ENCODE measurements around the gene PTPRT. TPM values are rescaled to one million over a fixed set of nuclear protein-coding genes. Genes with fewer than 3 reads are reported as not detected.
A peak's percentile ranks its signal among the peaks of the same experiment; 100 is the strongest.

The PTPRT gene
- total and polyA plus RNA-seq, 4 donors = 0.03 to 0.19 (median 0.18) TPM; not detected in 1

DNA sequence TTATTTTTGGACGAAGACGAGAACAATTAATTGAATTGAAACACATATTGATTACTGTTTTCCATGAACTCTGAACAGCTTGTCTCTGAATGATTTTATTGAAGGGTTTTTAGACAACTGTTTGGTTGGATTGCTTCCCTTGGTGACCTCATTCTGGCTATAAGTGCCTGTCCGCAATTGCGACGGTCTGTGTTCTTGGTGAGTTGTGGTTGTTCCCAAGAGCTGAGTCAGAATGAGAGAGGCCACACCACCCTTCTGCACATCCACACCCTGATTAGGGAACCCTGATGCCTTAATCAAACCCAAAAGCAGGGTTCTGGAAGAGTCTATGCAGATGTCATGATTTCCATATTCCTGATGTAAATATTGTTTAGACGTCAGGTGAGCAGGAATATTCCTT, 747.0 kb downstream of the PTPRT start:
- Histone ChIP-seq H3K9me3 (ENCODE audit: control insufficient read depth, low read length) (no peaks in the 10 kb centered on the region), H3K27ac (ENCODE audit: low read depth in 1 of 2, low read length in 2 of 2) (no peak overlapping the region), H3K36me3 (ENCODE audit: control insufficient read depth in 1 of 2, insufficient read depth in 2 of 2, low read length in 1 of 2) (no peaks in the 10 kb centered on the region), H3K4me3 (ENCODE audit: low read length in 2 of 2) (no peak overlapping the region), H3K4me1 (ENCODE audit: control insufficient read depth in 1 of 2, insufficient read depth in 2 of 2, low read length in 2 of 2) (no peaks in the 10 kb centered on the region), H3K27me3 (ENCODE audit: control insufficient read depth in 1 of 2, insufficient read depth in 2 of 2, low read length in 1 of 2) (no peaks in the 10 kb centered on the region)
- intact Hi-C loops (cut with DNase I) = no loop called here
- DNase-seq = no peak
- 83 to 89% methylated on average over 6 of the region's 6 CpGs for WGBS, 2 donors
- no peak for ATAC-seq (ENCODE audit: low FRiP score)

DNA sequence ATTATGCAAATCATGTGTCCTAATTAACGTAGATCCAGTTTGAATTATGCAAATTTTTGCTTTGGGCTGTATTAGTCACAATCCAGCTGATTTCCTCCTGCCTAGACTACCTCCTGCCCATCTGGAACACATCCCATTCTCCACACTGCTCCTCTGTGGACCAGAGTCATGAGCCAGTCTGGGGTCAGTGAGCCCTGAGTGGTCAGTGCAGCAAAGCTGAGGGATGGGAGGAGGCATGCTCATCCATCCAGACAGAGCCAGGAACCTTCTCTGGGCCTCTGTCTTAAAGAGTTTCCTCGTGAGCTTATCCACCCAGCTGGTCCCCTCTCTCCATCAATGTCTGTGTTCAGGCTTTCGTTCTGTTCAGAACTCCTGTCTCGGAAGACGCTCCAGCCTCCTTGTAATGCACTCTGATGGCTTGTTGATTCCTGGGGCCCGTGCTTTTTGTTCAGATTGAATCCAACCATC, 747.8 kb downstream of the PTPRT start:
- Histone ChIP-seq H3K27me3 (ENCODE audit: control insufficient read depth in 1 of 2, insufficient read depth in 2 of 2, low read length in 1 of 2) (no peaks in the 10 kb centered on the region), H3K9me3 (ENCODE audit: control insufficient read depth, low read length) (no peaks in the 10 kb centered on the region), H3K4me3 (ENCODE audit: low read length in 2 of 2) (no peak overlapping the region), H3K4me1 (ENCODE audit: control insufficient read depth in 1 of 2, insufficient read depth in 2 of 2, low read length in 2 of 2) (no peaks in the 10 kb centered on the region), H3K27ac (ENCODE audit: low read depth in 1 of 2, low read length in 2 of 2) (no peak overlapping the region), H3K36me3 (ENCODE audit: control insufficient read depth in 1 of 2, insufficient read depth in 2 of 2, low read length in 1 of 2) (no peaks in the 10 kb centered on the region)
- DNase-seq (no peak), ATAC-seq (ENCODE audit: low FRiP score) (peak; percentile 15)
- intact Hi-C loops (cut with DNase I) = no loop called here
- WGBS, 2 donors = 78 to 88% methylated on average over 6 of the region's 6 CpGs

DNA sequence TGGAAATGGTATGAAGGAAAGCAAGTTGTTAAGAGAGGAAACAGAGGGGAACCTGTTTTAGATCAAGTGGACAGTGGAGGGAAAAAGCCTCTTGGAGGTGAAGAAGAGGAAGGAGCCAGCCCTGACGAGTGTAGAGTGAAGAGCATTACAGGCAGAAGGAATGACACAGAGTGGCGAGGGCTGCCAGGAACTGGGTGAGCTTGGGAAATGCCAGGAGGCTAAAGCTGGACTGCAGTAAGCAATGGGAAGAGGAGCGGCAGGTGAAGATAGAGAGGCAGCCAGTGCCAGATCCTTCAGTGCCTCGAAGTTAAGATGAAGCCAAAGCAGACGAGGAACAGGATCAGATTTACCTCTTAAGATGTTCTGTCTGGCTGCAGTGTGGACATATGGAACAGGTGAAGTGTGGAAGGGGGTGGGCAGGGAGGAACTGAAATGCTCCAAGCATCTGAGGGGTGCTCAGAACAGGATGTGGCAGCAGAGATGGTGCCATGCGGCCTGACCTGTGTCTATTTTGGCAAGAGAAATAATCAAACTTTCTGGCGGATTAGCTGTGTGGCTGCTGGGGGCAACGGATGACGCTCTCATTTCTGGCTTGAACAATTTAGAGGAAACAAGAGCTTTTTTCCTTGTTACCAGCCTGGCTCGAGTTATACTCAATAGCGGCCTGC, 748.4 kb downstream of the PTPRT start:
- Histone ChIP-seq H3K36me3 (ENCODE audit: control insufficient read depth in 1 of 2, insufficient read depth in 2 of 2, low read length in 1 of 2) (no peaks in the 10 kb centered on the region), H3K27ac (ENCODE audit: low read depth in 1 of 2, low read length in 2 of 2) (no peak overlapping the region), H3K9me3 (ENCODE audit: control insufficient read depth, low read length) (no peaks in the 10 kb centered on the region), H3K4me1 (ENCODE audit: control insufficient read depth in 1 of 2, insufficient read depth in 2 of 2, low read length in 2 of 2) (no peaks in the 10 kb centered on the region), H3K27me3 (ENCODE audit: control insufficient read depth in 1 of 2, insufficient read depth in 2 of 2, low read length in 1 of 2) (no peaks in the 10 kb centered on the region), H3K4me3 (ENCODE audit: low read length in 2 of 2) (no peak overlapping the region)
- no peak for ATAC-seq (ENCODE audit: low FRiP score)
- intact Hi-C loops (cut with DNase I) = no loop called here
- 79 to 84% methylated on average over 11 of the region's 11 CpGs for WGBS, 2 donors
- no peak for DNase-seq

- Histone ChIP-seq H3K27ac (ENCODE audit: low read depth in 1 of 2, low read length in 2 of 2) (no peak overlapping the region), H3K27me3 (ENCODE audit: control insufficient read depth in 1 of 2, insufficient read depth in 2 of 2, low read length in 1 of 2) (no peaks in the 10 kb centered on the region), H3K4me3 (ENCODE audit: low read length in 2 of 2) (no peak overlapping the region), H3K9me3 (ENCODE audit: control insufficient read depth, low read length) (no peaks in the 10 kb centered on the region), H3K36me3 (ENCODE audit: control insufficient read depth in 1 of 2, insufficient read depth in 2 of 2, low read length in 1 of 2) (no peaks in the 10 kb centered on the region), H3K4me1 (ENCODE audit: control insufficient read depth in 1 of 2, insufficient read depth in 2 of 2, low read length in 2 of 2) (no peaks in the 10 kb centered on the region)
- no peak for ATAC-seq (ENCODE audit: low FRiP score)
- WGBS, 2 donors = 85 to 89% methylated on average over 1 of the region's 1 CpG
- DNase-seq = no peak
- intact Hi-C loops (cut with DNase I) = no loop called here
Measured at GRCh38 chr20:42435230-42435629, 754.5 kb downstream of the PTPRT start.

DNA sequence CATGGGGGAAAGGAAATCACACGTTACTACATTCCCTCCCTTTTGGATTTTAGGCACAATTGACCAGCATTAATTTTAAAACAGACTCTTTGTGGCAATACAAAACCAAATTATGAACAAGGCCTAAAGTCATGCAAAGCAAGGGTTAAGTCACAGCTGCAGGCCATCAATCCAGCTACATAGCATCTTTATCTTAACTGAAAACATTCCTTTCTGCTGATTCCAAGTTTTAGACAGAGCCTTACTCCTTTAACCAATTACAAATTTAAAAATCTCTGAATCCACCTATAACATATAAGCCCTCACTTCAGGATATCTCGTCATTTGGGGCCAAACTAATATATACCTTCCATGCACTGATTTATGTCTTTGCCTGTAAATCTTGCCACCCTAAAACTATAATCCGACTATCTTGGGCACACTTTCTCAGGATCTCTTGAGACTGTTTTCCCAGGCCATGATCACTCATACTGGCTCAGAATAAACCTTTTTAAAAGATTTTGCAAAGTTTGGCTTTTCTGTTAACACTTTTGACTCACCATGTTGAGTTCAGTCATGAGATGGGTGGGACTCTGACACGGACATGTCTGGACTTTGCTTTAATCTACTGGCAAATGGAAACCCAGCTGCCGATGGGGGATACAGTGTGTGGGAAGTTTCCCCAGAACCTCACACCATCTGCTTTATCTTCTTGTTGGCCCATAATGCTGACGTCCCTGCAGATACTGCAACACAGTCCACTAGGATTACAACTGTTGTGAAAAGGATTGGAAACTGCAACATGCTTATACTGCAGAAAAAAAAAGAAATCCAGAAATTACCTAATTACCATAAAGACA, 757.0 kb downstream of the PTPRT start:
- WGBS, 2 donors = 8 to 19% methylated on average over 6 of the region's 6 CpGs
- DNase-seq = no peak

DNA sequence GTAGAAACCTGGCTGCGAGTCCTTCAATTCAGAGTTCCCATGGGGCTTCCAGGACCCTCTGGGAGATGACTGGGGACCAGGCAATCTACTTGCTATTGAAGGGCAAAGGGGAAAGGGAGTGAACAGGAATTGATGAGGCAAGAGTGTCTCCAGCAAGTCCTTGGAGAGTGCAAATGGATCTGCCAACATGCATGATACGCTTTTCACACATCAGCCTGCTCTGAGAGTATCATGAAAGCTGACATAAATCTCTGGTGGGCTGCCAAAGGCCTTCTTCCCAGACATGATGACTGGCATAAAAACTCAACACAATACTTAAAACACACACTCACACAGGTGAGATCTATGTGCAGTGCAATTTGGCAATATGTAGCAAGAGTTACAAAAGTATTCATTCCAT, 759.1 kb downstream of the PTPRT start:
- Histone ChIP-seq H3K27me3 (ENCODE audit: control insufficient read depth in 1 of 2, insufficient read depth in 2 of 2, low read length in 1 of 2) (no peaks in the 10 kb centered on the region), H3K9me3 (ENCODE audit: control insufficient read depth, low read length) (peaks cover 4% of the 10 kb centered on the region), H3K36me3 (ENCODE audit: control insufficient read depth in 1 of 2, insufficient read depth in 2 of 2, low read length in 1 of 2) (no peaks in the 10 kb centered on the region), H3K27ac (ENCODE audit: low read depth in 1 of 2, low read length in 2 of 2) (no peak overlapping the region), H3K4me3 (ENCODE audit: low read length in 2 of 2) (no peak overlapping the region), H3K4me1 (ENCODE audit: control insufficient read depth in 1 of 2, insufficient read depth in 2 of 2, low read length in 2 of 2) (no peaks in the 10 kb centered on the region)
- DNase-seq (no peak), ATAC-seq (ENCODE audit: low FRiP score) (no peak)
- intact Hi-C loops (cut with DNase I) = no loop called here
- 87 to 93% methylated on average over 2 of the region's 2 CpGs for WGBS, 2 donors

More for the DNA sequence above, 757.0 kb downstream of the PTPRT start:
- H3K27ac ChIP-seq (ENCODE audit: low read depth in 1 of 2, low read length in 2 of 2) = no peak overlapping the region
- no peak overlapping the region for H3K4me3 ChIP-seq (ENCODE audit: low read length in 2 of 2)
- peak; percentile 58 for ATAC-seq (ENCODE audit: low FRiP score)
- no peaks in the 10 kb centered on the region for H3K4me1 ChIP-seq (ENCODE audit: control insufficient read depth in 1 of 2, insufficient read depth in 2 of 2, low read length in 2 of 2)
- no peaks in the 10 kb centered on the region for H3K36me3 ChIP-seq (ENCODE audit: control insufficient read depth in 1 of 2, insufficient read depth in 2 of 2, low read length in 1 of 2)
- H3K27me3 ChIP-seq (ENCODE audit: control insufficient read depth in 1 of 2, insufficient read depth in 2 of 2, low read length in 1 of 2) = no peaks in the 10 kb centered on the region
- intact Hi-C loops (cut with DNase I) = no loop called here
- H3K9me3 ChIP-seq (ENCODE audit: control insufficient read depth, low read length) = no peaks in the 10 kb centered on the region

DNA sequence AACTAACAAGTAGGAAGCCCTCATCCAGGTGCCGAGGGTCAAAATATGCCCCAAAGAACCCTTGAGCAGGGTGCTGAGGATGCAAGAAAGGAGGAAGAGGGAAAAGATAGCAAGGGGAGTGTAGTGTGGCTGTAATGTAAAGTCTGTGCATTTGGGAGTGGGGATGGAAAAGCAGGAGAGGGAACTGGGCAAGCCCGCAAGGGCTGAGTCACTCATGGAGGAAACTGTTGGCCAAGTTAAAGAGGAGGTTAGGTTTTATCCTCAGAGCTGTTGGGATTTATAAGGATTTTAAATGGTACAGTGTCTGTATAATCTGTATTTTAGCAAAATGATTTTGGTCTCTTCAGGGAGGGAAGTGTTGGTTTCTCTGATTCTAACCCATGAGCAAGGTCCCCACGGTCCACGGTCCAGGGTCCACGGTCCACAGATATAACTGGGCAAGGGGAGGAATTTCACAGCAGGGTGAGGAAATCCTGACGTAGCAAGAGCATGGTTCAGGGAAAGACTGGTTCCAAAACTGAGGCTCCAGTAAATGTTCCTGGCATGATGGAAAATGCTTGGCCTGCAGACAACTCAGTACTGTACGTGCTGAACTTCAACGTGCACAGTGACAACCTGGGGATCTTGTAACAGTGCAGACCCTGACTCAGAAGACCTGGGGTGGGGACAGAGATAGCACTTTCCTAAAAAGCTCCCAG, 759.8 kb downstream of the PTPRT start:
- 15 to 16% methylated on average over 8 of the region's 8 CpGs for WGBS, 2 donors
- Histone ChIP-seq H3K4me3 (ENCODE audit: low read length in 2 of 2) (no peak overlapping the region), H3K27ac (ENCODE audit: low read depth in 1 of 2, low read length in 2 of 2) (no peak overlapping the region), H3K27me3 (ENCODE audit: control insufficient read depth in 1 of 2, insufficient read depth in 2 of 2, low read length in 1 of 2) (no peaks in the 10 kb centered on the region), H3K4me1 (ENCODE audit: control insufficient read depth in 1 of 2, insufficient read depth in 2 of 2, low read length in 2 of 2) (no peaks in the 10 kb centered on the region), H3K36me3 (ENCODE audit: control insufficient read depth in 1 of 2, insufficient read depth in 2 of 2, low read length in 1 of 2) (no peaks in the 10 kb centered on the region), H3K9me3 (ENCODE audit: control insufficient read depth, low read length) (peaks cover 4% of the 10 kb centered on the region)
- ATAC-seq (ENCODE audit: low FRiP score) = peak; percentile 27
- intact Hi-C loops (cut with DNase I) = no loop called here
- DNase-seq = no peak

DNA sequence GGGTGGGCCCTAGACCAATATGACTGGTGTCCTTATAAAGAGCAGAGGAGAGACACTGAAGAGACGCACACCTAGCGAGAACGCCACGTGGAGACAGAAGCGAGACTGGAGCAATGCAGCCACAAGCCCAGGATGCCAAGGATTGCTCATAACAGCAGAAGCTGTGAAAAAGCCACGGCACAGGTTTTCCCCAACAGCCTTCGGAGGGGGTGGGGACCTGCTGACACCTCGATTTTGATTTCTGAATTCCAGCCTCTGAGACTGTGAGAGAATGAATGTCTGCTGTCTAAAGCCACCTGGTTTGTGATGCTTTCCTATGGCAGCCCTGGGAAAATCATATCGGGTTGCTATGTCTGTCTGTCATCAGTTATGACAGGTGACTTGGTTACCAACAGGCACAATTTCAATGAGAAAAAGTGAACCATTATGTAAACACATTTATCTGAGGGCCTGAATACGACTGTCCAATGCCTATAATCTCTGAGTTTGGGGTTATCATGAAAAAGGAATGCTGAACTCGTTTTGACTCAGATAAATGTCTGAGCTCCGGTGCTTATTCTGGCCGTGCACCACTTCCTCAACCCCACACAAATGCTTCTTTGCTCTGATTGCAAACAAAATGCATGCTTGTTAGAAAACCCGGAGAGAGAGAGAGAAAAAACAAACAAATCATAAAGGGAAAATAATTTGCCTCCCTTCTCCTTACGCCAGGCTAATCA, 769.7 kb downstream of the PTPRT start:
- WGBS, 2 donors = 32 to 35% methylated on average over 15 of the region's 15 CpGs
- Histone ChIP-seq H3K4me3 (ENCODE audit: low read length in 2 of 2) (no peak overlapping the region), H3K9me3 (ENCODE audit: control insufficient read depth, low read length) (no peaks in the 10 kb centered on the region), H3K27me3 (ENCODE audit: control insufficient read depth in 1 of 2, insufficient read depth in 2 of 2, low read length in 1 of 2) (no peaks in the 10 kb centered on the region), H3K4me1 (ENCODE audit: control insufficient read depth in 1 of 2, insufficient read depth in 2 of 2, low read length in 2 of 2) (no peaks in the 10 kb centered on the region), H3K36me3 (ENCODE audit: control insufficient read depth in 1 of 2, insufficient read depth in 2 of 2, low read length in 1 of 2) (no peaks in the 10 kb centered on the region), H3K27ac (ENCODE audit: low read depth in 1 of 2, low read length in 2 of 2) (no peak overlapping the region)
- no peak for DNase-seq
- ATAC-seq (ENCODE audit: low FRiP score) = no peak
- intact Hi-C loops (cut with DNase I) = no loop called here

Data from aorta (tissue), 5 donors.